Measurements from ENCODE around the gene RPS10. TPM values are rescaled to one million over a fixed set of nuclear protein-coding genes. Genes with fewer than 3 reads are reported as not detected.

Gene RPS10
- polyA plus RNA-seq, 6 donors from 2014 or later, result 1,403 to 2,423 (median 1,715) TPM

GRCh38 chr6:34462010-34462409 is 36.1 kb upstream of the RPS10 start:
- ATAC-seq (ENCODE audit: low read depth in 2 of 2) (no peak), DNase-seq (no peak)
- peaks cover 20 to 48% (median 33%) of the 10 kb centered on the region in 3 donors for H3K27me3 Mint-ChIP-seq
- H3K9me3 Mint-ChIP-seq, result no peaks in the 10 kb centered on the region
- H3K36me3 Mint-ChIP-seq, result no peaks in the 10 kb centered on the region
- H3K4me3 Mint-ChIP-seq, result peak overlapping the region in 2 of 8 donors; percentile 44 to 54
- peaks cover 7 to 15% (median 8%) of the 10 kb centered on the region in 3 donors for H3K4me1 Mint-ChIP-seq
- no peak overlapping the region for H3K27ac Mint-ChIP-seq

GRCh38 chr6:34460796-34461507 is 35.1 kb upstream of the RPS10 start:
- no peak for ATAC-seq (ENCODE audit: low read depth in 2 of 2)
- Mint-ChIP-seq H3K4me1 (peaks cover 7 to 10% (median 8%) of the 10 kb centered on the region in 3 donors), H3K27ac (no peak overlapping the region)

GRCh38 chr6:34459899-34460593 is 34.2 kb upstream of the RPS10 start:
- H3K9me3 Mint-ChIP-seq, result no peaks in the 10 kb centered on the region
- H3K27ac Mint-ChIP-seq, result no peak overlapping the region
- peak; percentile 41 to 61 for ATAC-seq (ENCODE audit: low read depth in 2 of 2)

More at GRCh38 chr6:34460796-34461507, 35.1 kb upstream of the RPS10 start:
- H3K36me3 Mint-ChIP-seq, result no peaks in the 10 kb centered on the region
- no peak for DNase-seq
- no peak overlapping the region for H3K4me3 Mint-ChIP-seq
- H3K27me3 Mint-ChIP-seq, result peaks cover 20 to 43% (median 33%) of the 10 kb centered on the region in 3 donors
- H3K9me3 Mint-ChIP-seq, result no peaks in the 10 kb centered on the region

GRCh38 chr6:34457742-34458735 is 32.2 kb upstream of the RPS10 start:
- Mint-ChIP-seq H3K9me3 (no peaks in the 10 kb centered on the region), H3K36me3 (no peaks in the 10 kb centered on the region), H3K4me3 (no peak overlapping the region), H3K4me1 (no peaks in the 10 kb centered on the region), H3K27ac (no peak overlapping the region), H3K27me3 (peaks cover 8 to 16% (median 8%) of the 10 kb centered on the region in 3 donors)
- ATAC-seq (ENCODE audit: low read depth in 2 of 2) (no peak), DNase-seq (no peak)

More at GRCh38 chr6:34459899-34460593, 34.2 kb upstream of the RPS10 start:
- Mint-ChIP-seq H3K4me1 (peaks cover 1 to 5% (median 1%) of the 10 kb centered on the region in 3 donors), H3K27me3 (peaks cover 20 to 36% (median 25%) of the 10 kb centered on the region in 3 donors), H3K36me3 (no peaks in the 10 kb centered on the region), H3K4me3 (no peak overlapping the region)
- peak; percentile 31 for DNase-seq

GRCh38 chr6:34457382-34457741 is 31.5 kb upstream of the RPS10 start:
- DNase-seq (no peak), ATAC-seq (ENCODE audit: low read depth in 2 of 2) (no peak)
- H3K4me1 Mint-ChIP-seq, result no peaks in the 10 kb centered on the region
- H3K27ac Mint-ChIP-seq, result no peak overlapping the region
- H3K36me3 Mint-ChIP-seq, result no peaks in the 10 kb centered on the region
- H3K4me3 Mint-ChIP-seq, result no peak overlapping the region
- peaks cover 2 to 9% (median 8%) of the 10 kb centered on the region in 3 donors for H3K27me3 Mint-ChIP-seq
- no peaks in the 10 kb centered on the region for H3K9me3 Mint-ChIP-seq

GRCh38 chr6:34455831-34456230 is 30.0 kb upstream of the RPS10 start:
- no peak for ATAC-seq (ENCODE audit: low read depth in 2 of 2)
- H3K36me3 Mint-ChIP-seq, result peaks cover 6 to 7% of the 10 kb centered on the region in 2 donors
- no peak overlapping the region for H3K4me3 Mint-ChIP-seq
- no peak for DNase-seq
- H3K9me3 Mint-ChIP-seq, result peaks cover 0 to 9% (median 4%) of the 10 kb centered on the region in 7 donors
- H3K4me1 Mint-ChIP-seq, result no peaks in the 10 kb centered on the region
- H3K27ac Mint-ChIP-seq, result no peak overlapping the region
- H3K27me3 Mint-ChIP-seq, result peaks cover 0 to 4% (median 0%) of the 10 kb centered on the region in 3 donors

GRCh38 chr6:34451192-34451591 is 25.3 kb upstream of the RPS10 start:
- ATAC-seq (ENCODE audit: low read depth in 2 of 2) (no peak), DNase-seq (no peak)

GRCh38 chr6:34447910-34448309 is 22.0 kb upstream of the RPS10 start:
- H3K9me3 Mint-ChIP-seq, result peaks cover 0 to 9% (median 4%) of the 10 kb centered on the region in 7 donors
- no peaks in the 10 kb centered on the region for H3K27me3 Mint-ChIP-seq
- DNase-seq, result no peak
- no peak overlapping the region for H3K4me3 Mint-ChIP-seq
- no peaks in the 10 kb centered on the region for H3K4me1 Mint-ChIP-seq
- H3K36me3 Mint-ChIP-seq, result peaks cover 6 to 7% of the 10 kb centered on the region in 2 donors
- no peak for ATAC-seq (ENCODE audit: low read depth in 2 of 2)
- H3K27ac Mint-ChIP-seq, result no peak overlapping the region

More at GRCh38 chr6:34451192-34451591, 25.3 kb upstream of the RPS10 start:
- H3K27me3 Mint-ChIP-seq, result no peaks in the 10 kb centered on the region
- H3K4me3 Mint-ChIP-seq, result no peak overlapping the region
- peaks cover 0 to 9% (median 4%) of the 10 kb centered on the region in 7 donors for H3K9me3 Mint-ChIP-seq
- no peak overlapping the region for H3K27ac Mint-ChIP-seq
- no peaks in the 10 kb centered on the region for H3K4me1 Mint-ChIP-seq
- H3K36me3 Mint-ChIP-seq, result peaks cover 6 to 7% of the 10 kb centered on the region in 2 donors

GRCh38 chr6:34447386-34447785 is 21.5 kb upstream of the RPS10 start:
- Mint-ChIP-seq H3K4me3 (no peak overlapping the region), H3K27ac (no peak overlapping the region), H3K9me3 (peaks cover 0 to 9% (median 4%) of the 10 kb centered on the region in 7 donors), H3K27me3 (no peaks in the 10 kb centered on the region), H3K36me3 (peaks cover 6 to 7% of the 10 kb centered on the region in 2 donors), H3K4me1 (no peaks in the 10 kb centered on the region)
- ATAC-seq (ENCODE audit: low read depth in 2 of 2), result no peak
- DNase-seq, result no peak

GRCh38 chr6:34445313-34445860 is 19.5 kb upstream of the RPS10 start:
- Mint-ChIP-seq H3K9me3 (no peaks in the 10 kb centered on the region), H3K4me1 (peaks cover 5 to 7% (median 6%) of the 10 kb centered on the region in 3 donors), H3K27me3 (no peaks in the 10 kb centered on the region), H3K36me3 (no peaks in the 10 kb centered on the region), H3K27ac (no peak overlapping the region), H3K4me3 (no peak overlapping the region)
- DNase-seq, result no peak
- ATAC-seq (ENCODE audit: low read depth in 2 of 2), result no peak

GRCh38 chr6:34441526-34441925 is 15.7 kb upstream of the RPS10 start:
- H3K4me1 Mint-ChIP-seq, result peaks cover 5 to 7% (median 6%) of the 10 kb centered on the region in 3 donors
- H3K27ac Mint-ChIP-seq, result peak overlapping the region in 3 of 6 donors; percentile 17 to 98 (median 82)
- H3K4me3 Mint-ChIP-seq, result peak overlapping the region in 2 of 8 donors; percentile 15 to 23
- H3K36me3 Mint-ChIP-seq, result no peaks in the 10 kb centered on the region
- peaks cover 0 to 7% (median 0%) of the 10 kb centered on the region in 7 donors for H3K9me3 Mint-ChIP-seq
- H3K27me3 Mint-ChIP-seq, result no peaks in the 10 kb centered on the region
- no peak for ATAC-seq (ENCODE audit: low read depth in 2 of 2)
- no peak for DNase-seq

GRCh38 chr6:34439442-34439841 is 13.6 kb upstream of the RPS10 start:
- Mint-ChIP-seq H3K36me3 (no peaks in the 10 kb centered on the region), H3K27ac (peak overlapping the region in 1 of 6 donors; percentile 30)
- no peak for ATAC-seq (ENCODE audit: low read depth in 2 of 2)

More at GRCh38 chr6:34439442-34439841, 13.6 kb upstream of the RPS10 start:
- peaks cover 0 to 7% (median 0%) of the 10 kb centered on the region in 7 donors for H3K9me3 Mint-ChIP-seq
- peaks cover 5 to 7% (median 6%) of the 10 kb centered on the region in 3 donors for H3K4me1 Mint-ChIP-seq
- no peak for DNase-seq
- no peak overlapping the region for H3K4me3 Mint-ChIP-seq
- H3K27me3 Mint-ChIP-seq, result no peaks in the 10 kb centered on the region

Measured in naive B cell (primary cell).